Kidney tubule cell (primary cell): ENCODE results near the gene PCGF2.
"Not testable (repeated sequence)": the region's sequence is repeated elsewhere in the genome, so short reads cannot be mapped to it uniquely, and the experiment has no call there.

Source experiments
- DNase-seq: peaks from one replicate; pipeline ENCODE4 v3.0.0-alpha.2; 2018; ENCODE audit warnings: low spot score

The PCGF2 gene

DNA sequence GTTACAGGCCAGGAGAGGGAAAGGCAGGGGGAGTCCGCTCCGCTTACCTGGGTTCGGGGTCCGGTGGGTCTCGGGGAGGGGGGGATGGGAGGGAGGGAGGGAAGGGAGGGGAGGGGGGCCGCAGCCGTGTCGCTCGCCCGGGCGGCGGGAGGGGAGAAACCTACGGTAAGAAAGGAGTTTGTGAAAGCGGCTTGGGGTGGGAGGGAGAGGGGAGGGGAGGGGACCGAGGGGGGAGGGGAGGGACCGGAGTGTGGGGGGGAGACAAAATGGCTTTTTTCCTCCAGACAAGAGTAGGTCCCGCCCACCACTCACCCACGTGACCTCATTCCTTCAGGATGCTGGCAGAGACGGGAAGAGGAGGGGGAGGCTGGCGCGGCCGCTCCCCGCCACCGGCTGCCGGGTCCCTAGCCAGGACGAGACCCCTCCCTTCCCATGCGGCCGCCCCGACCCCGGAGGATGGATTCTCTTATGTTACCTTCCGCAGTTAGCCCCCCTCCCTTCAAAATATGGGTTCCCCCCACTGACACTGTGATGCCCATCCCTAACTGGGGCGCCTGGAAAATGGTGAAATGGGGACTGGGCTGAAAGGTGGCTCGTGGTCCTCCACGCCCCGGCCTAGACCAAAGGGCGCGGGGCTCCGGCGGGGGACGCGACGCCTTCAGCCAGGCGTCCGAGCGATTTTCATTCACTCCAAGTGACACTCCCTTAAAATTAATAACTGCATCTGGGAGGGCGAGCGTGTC is at the start of gene PCGF2:
Gene PCGF2, minus strand, starts transcription at position 188 of the 743 bp plus-strand sequence. CDS start 7,934 bp downstream, outside the sequence.
- peak; percentile 88 for DNase-seq

DNA sequence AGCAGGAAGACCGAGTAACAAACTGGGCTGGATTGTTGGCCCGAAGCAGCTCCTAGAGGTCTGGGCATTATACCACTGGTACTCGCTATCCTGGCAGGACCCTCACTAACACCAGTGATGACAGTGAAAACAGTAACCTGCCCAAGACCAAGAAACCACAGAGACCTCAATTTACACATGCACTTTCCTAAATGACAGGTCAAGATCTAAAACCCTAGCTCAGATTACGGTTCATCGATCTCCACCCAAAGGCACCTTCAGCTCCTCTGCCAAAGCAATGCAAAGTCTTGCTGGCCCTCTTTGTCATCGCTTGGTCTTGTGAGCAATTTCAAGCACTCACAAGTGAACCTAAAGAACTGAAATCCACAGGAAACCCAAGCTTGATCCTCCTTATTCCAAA is 49.7 kb upstream of the PCGF2 start:
- DNase-seq, result no peak

DNA sequence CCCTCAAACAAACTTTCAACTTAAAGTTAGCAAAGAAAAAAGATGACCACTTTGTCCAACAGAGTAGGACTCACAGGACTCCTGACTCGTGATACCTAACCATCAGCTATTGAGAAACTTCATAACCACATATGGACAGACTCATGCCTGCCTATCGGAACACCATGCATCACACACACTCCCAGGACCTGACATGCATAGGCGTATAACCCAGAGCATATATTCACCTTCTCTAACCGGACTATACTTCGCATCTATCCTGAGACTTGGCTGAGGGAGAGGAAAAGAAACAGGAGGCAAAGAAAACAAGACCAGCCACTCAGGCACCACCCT is 49.0 kb upstream of the PCGF2 start:
- DNase-seq, result no peak

DNA sequence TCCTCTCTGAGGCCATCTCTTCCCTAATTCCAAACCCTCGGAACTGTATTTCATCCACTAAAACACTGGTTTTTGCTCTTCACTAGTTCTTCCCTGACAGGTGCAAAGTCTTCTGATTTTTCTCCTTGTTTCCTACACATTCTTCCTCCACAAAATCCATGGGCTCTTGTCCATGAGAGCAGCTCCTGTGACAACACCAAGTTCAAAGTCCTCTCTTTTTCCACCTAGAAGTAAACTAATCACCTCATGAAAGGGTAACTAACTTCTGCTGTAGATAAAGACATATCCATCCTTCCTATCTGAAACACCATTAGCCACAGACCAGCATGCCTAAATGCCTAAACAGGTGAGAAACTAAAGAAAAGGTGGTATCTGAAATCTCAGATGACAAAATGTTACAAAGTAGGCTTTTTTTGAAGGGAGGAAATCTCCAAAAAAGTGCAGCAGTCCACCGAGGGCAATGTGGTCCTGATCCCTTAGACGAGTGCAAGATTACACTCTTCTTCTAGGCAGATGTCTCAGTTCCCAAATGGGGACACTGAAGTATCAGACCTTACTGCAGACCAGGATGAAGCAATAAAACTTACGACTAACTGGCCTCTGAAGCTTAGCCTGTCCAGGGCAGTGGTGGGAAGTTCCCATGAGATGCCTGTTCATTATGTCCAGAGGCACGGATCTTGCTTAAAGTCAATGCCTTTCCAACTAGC is 48.5 kb upstream of the PCGF2 start:
- no peak for DNase-seq

GRCh38 chr17:38794221-38794620 is 46.1 kb upstream of the PCGF2 start:
- DNase-seq, result no peak

DNA sequence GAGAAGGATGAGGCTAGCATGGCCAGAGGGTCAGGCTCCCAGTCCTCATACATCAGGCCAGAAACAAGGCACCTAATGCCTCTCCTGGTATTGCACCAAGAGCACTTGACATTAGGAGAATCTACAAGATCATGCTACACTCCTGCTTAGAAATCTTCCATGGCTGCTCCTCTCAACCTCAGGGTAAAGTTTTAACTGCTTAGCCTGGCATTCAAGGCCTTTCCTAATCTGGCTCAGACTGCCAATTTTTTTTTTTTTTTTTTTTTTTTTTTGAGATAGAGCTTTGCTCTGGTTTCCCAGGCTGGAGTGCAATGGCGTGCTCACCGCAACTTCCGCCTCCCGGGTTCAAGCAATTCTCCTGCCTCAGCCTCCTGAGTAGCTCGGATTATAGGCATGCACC is 43.0 kb upstream of the PCGF2 start:
- DNase-seq, result no peak

DNA sequence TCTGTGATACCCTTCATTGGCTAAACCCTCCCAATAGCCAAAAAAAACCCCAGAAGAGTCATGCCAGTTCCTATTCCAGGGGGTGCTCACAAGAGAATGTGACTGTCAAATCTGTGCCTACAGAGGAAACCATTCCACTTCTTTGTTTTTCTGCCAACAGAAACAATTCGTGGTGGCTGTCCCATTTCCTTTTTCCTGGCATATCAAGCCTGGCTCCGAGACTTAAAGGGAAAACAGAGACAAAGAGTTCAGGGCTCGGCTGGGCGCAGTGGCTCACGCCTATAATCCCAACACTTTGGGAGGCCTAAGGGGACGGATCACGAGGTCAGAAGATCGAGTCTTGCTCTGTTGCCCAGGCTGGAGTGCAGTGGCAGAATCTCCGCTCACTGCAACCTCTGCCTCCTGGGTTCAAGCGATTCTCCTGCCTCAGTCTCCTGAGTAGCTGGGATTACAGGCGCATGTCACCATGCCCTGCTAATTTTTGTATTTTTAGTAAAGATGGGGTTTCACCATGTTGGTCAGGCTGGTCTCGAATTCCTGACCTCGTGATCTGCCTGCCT is 42.1 kb upstream of the PCGF2 start:
- DNase-seq, result not testable (repeated sequence)

- DNase-seq, result no peak
These were observed 41.0 kb upstream of the PCGF2 start for GRCh38 chr17:38789185-38789584.

DNA sequence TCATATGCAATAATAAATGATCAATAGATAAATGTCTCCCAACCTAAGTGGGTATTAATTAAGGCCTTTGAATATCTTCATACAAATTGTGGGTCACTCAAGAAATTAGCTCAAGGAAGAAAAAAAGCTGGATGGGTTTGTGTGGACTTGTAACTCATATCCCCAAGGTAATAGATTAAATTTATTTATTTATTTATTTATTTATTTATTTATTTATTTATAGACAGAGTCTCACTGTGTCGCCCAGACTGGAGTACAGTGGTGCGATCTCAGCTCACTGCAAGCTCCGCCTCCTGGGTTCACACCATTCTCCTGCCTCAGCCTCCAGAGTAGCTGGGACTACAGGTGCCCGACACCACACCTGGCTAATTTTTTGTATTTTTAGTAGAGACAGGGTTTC is 39.9 kb upstream of the PCGF2 start:
- DNase-seq, result not testable (repeated sequence)

- peak; percentile 20 for DNase-seq
These were observed 38.2 kb upstream of the PCGF2 start for GRCh38 chr17:38786372-38786771.

DNA sequence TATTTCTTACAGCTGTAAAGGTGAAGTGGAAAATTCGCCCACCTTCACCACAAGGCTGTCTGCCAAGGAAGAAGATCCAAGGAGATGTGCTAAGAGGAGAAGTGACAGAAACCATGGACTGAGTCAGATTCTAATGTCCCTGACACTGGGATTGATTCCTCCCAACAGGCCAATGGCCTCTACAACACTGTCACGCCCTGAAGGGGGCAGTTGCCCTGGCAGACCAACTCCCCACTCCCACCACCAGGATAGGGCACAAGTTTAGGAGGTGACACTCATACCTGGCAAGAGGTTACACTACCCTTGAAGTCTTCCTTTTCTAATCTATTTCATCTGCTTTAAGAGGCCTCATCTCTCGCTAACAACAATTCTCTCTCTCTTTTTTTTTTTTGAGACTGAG is 35.1 kb upstream of the PCGF2 start:
- no peak for DNase-seq

- no peak for DNase-seq
These were observed 32.0 kb upstream of the PCGF2 start for GRCh38 chr17:38779965-38780752.

DNA sequence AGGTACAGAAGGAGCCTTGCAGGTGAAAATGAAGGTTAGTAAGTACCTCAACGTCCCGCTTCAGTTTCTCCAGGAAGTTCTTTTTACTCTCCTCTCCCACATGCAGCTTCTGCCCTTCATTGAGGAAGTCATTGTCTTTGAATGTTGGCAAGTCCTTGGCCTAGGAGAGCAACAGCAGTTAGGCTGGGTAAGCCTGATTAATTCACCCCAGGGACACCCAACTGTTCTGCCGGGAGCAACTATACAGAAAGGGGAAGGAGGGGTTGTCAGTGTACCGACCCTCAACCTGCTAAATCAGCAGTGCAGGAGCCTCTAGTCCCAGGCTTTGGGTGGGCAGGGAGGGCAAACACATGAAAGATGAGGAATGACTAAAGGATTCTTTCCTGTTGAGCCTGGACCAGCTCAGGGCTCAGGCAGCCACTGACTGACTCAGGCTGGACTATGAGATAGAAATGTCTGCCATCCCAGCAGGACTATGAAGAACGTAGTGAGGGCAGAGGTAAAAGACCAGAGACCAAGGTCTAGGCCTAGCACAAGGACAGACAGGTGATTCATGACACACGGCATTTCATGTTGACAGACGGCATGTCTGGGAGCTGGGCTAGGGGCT is 29.6 kb upstream of the PCGF2 start:
- DNase-seq, result no peak

DNA sequence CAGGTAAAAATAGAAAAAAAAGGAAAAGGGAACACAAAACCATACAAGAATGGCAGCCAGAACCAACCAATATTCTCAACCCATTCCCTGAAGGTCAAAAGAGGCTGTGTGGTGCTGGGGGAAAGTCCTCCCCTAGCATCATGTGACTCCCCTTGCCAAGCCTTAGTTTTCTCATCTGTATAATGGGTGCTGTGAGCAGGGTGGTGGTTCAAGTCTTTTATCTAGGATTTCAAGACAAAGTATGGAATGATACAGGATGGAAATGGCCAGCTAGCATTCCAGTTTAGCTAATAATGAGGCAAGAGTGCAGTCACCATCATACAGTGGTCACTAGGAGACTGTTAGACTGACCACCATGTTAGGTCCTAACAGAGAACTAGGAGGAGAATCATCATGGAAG is 25.1 kb upstream of the PCGF2 start:
- no peak for DNase-seq

DNA sequence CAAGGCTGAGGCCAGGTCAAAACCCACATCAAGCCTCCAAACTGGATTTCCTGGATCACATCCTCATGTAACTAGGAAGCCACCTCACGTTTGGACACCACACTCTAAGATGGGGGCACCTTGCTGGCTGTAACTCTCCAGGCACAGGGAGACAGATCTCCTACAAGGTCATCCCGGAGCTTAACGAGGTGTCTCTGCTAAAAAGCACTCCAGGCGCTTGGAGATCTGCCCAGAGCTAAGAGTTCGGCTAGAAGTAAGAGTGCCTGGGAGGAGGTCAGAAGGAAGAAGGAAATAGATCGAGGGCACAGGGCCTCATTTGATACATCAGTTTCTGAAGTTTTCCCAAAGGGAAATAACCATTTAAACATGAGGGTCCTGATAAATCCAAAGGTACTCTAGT is 20.3 kb upstream of the PCGF2 start:
- no peak for DNase-seq

DNA sequence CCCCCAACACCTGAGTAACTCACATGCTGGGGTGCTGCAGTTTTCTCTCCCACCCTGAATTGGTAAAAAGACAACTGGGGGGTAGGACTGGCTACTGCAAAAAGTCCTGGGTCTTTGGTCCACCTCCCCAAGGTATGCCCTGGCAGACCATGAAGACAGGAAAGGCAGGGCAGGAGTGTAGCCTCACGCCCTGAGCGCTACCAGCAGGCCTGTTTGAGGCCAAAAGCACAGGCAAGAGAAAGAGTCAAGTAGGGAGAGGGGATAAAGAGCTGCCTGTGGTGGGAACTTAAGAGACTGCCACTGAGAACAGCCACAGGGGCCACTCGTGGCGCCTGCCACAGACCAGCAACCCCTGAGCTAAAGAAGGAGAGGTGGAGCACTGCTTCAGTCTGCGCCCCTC is 18.2 kb upstream of the PCGF2 start:
- no peak for DNase-seq

GRCh38 chr17:38762231-38762630 is 14.1 kb upstream of the PCGF2 start:
- no peak for DNase-seq

GRCh38 chr17:38761612-38762011 is 13.5 kb upstream of the PCGF2 start:
- DNase-seq, result peak; percentile 64

DNA sequence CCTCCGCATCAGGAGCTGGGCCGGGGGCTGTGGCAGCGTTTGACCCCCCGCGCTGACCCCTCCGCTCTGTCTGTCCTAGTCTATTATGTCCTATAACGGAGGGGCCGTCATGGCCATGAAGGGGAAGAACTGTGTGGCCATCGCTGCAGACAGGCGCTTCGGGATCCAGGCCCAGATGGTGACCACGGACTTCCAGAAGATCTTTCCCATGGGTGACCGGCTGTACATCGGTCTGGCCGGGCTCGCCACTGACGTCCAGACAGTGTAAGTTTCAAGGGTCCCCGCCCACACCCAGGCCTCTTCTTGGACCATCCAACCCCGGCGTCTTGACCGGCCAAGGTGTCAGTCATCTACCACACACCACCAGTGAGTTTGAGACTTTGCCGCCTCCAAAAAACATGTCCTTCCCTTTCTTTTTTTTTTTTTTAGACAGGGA is 5.0 kb upstream of the PCGF2 start:
- DNase-seq, result no peak

- peak; percentile 100 for DNase-seq
These were observed 4.4 kb upstream of the PCGF2 start, which contains the start of gene PSMB3 for GRCh38 chr17:38752308-38753070. PSMB3 (plus strand) TSS chr17:38752741; CDS start chr17:38752827, 86 bp downstream.

DNA sequence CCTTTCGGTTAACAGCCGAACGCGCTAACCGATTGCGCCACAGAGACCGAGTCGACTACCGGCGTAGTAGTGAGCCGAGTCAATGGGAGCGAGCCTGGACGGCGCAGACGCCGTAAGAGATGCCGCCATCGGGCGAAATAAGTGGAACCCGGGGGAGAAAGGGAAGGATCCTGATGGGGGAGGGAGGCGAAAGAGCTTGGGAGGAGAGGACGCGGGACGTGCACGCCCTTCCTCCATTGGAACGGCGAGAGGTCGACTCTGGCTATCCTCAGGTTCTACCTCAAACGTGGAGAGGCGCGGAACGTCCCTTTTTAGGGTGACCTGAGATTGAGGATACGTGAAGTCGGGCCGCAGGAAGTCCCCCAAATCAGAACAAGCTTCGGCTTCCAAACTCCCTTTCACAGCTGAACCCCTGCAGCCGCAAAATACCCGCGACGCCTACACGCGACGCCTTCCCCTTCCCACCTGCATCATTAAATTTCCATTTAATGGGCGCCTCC is 3.7 kb upstream of the PCGF2 start:
- DNase-seq, result peak; percentile 85
